ENCODE results near the gene OPTC.

OPTC gene

GRCh38 chr1:203539831-203540546 is 46.0 kb downstream of the OPTC start:
- no peak for DNase-seq

GRCh38 chr1:203544485-203544884 is 50.5 kb downstream of the OPTC start:
- no peak for DNase-seq

GRCh38 chr1:203544978-203545816 is 51.2 kb downstream of the OPTC start:
- peak; percentile 88 for DNase-seq

GRCh38 chr1:203546274-203546673 is 52.3 kb downstream of the OPTC start:
- DNase-seq = no peak

GRCh38 chr1:203547147-203547546 is 53.2 kb downstream of the OPTC start:
- DNase-seq = no peak

- DNase-seq = no peak
Observed at GRCh38 chr1:203547771-203548421, 53.9 kb downstream of the OPTC start.

GRCh38 chr1:203548892-203549291 is 54.9 kb downstream of the OPTC start:
- DNase-seq = no peak

- DNase-seq = no peak
Observed at GRCh38 chr1:203549309-203549708, 55.4 kb downstream of the OPTC start.

GRCh38 chr1:203550846-203551245 is 56.9 kb downstream of the OPTC start:
- DNase-seq = no peak

GRCh38 chr1:203551550-203551949 is 57.6 kb downstream of the OPTC start:
- no peak for DNase-seq

GRCh38 chr1:203553496-203553895 is 59.5 kb downstream of the OPTC start:
- no peak for DNase-seq

GRCh38 chr1:203554071-203554470 is 60.1 kb downstream of the OPTC start:
- DNase-seq = no peak

- no peak for DNase-seq
Observed at GRCh38 chr1:203555076-203555475, 61.1 kb downstream of the OPTC start.

GRCh38 chr1:203555511-203556046 is 61.6 kb downstream of the OPTC start:
- no peak for DNase-seq

GRCh38 chr1:203556047-203556851 is 62.3 kb downstream of the OPTC start:
- no peak for DNase-seq

- DNase-seq = no peak
Observed at GRCh38 chr1:203557390-203557789, 63.4 kb downstream of the OPTC start.

GRCh38 chr1:203558064-203558760 is 64.3 kb downstream of the OPTC start:
- DNase-seq = no peak

All from NCI-H446 treated with DMSO at 0.1 percent for 48 hours (cell line).